UCSD-AML1 (cell line): ENCODE results near the gene B4GALT2.

Source experiments
- DNase-seq: peaks from one replicate; lab custom pipeline; 2025; ENCODE audit not compliant: unreplicated experiment; lab: John Stamatoyannopoulos, UW

The B4GALT2 gene

GRCh38 chr1:44000122-44000665, 21.2 kb downstream of the B4GALT2 start:
- no peak for DNase-seq

- no peak for DNase-seq
Measured at GRCh38 chr1:44002165-44002564, 23.2 kb downstream of the B4GALT2 start.

- DNase-seq, result no peak
Measured at GRCh38 chr1:44002606-44003157, 23.7 kb downstream of the B4GALT2 start.

- no peak for DNase-seq
Measured at GRCh38 chr1:44008259-44008658, 29.2 kb downstream of the B4GALT2 start.

GRCh38 chr1:44010935-44011471, 32.0 kb downstream of the B4GALT2 start:
- no peak for DNase-seq

GRCh38 chr1:44012404-44012803, 33.4 kb downstream of the B4GALT2 start:
- DNase-seq, result no peak

GRCh38 chr1:44012941-44013609, 34.1 kb downstream of the B4GALT2 start:
- peak; percentile 64 for DNase-seq

GRCh38 chr1:44013949-44014348, 34.9 kb downstream of the B4GALT2 start:
- no peak for DNase-seq

GRCh38 chr1:44014365-44015104, 35.5 kb downstream of the B4GALT2 start:
- DNase-seq, result no peak

GRCh38 chr1:44015206-44015605, 36.2 kb downstream of the B4GALT2 start:
- DNase-seq, result no peak

GRCh38 chr1:44016041-44016889, 37.3 kb downstream of the B4GALT2 start:
- no peak for DNase-seq

GRCh38 chr1:44016890-44017400, 37.9 kb downstream of the B4GALT2 start:
- no peak for DNase-seq

GRCh38 chr1:44019466-44019948, 40.5 kb downstream of the B4GALT2 start:
- DNase-seq, result no peak

- no peak for DNase-seq
Measured at GRCh38 chr1:44020464-44020863, 41.5 kb downstream of the B4GALT2 start.

- DNase-seq, result no peak
Measured at GRCh38 chr1:44021156-44021555, 42.1 kb downstream of the B4GALT2 start.

GRCh38 chr1:44021581-44022321, 42.7 kb downstream of the B4GALT2 start:
- no peak for DNase-seq

- DNase-seq, result no peak
Measured at GRCh38 chr1:44024031-44024902, 45.3 kb downstream of the B4GALT2 start.

- no peak for DNase-seq
Measured at GRCh38 chr1:44024903-44025525, 46.0 kb downstream of the B4GALT2 start.
